Endothelial cell of umbilical vein (primary cell): ENCODE results near the gene POGZ. TPM values are rescaled to one million over a fixed set of nuclear protein-coding genes. Genes with fewer than 3 reads are reported as not detected.

Experiments
- BruUV-seq: library from RNA; stranded (reverse); fragments of 400-500 nt; replicated peaks from 2 replicates; lab custom pipeline; 2021; lab: Mats Ljungman, UMichigan
- CTCF ChIA-PET: fragments of 300-600, 350-600 bp; sonication (Branson Sonifier 250); formaldehyde crosslinking; loops from one replicate; lab custom pipeline; 2021; ENCODE audit warnings: antibody characterized with exemption, inconsistent platforms; lab: Charles Lee
- POLR2A ChIA-PET: fragments of 300-600, 350-600 bp; sonication (Branson Sonifier 250); formaldehyde crosslinking; loops from one replicate; lab custom pipeline; 2021; ENCODE audit warnings: antibody characterized with exemption, inconsistent platforms; lab: Charles Lee
- DNase-seq: peaks from one replicate; pipeline ENCODE4 v3.0.0-alpha.2; 2011; ENCODE audit warnings: low read depth, low spot score
- FAIRE-seq: peaks from 2 replicates; lab custom pipeline; 2011; peaks lifted over from hg19 to GRCh38; lab: Jason Lieb, UNC
- H2AFZ ChIP-seq: 2 replicates; pipeline ENCODE4 v1.6.0; 2012; ENCODE audit warnings: low read depth, low read length, control low read depth, inconsistent platforms
- H3K27ac ChIP-seq: 2 replicates; pipeline ENCODE4 v1.5.1; 2011; ENCODE audit warnings: low read depth, mild to moderate bottlenecking, control low read depth, low read length, moderate library complexity; ENCODE audit not compliant: insufficient read depth
- H3K27me3 ChIP-seq, 2 experiments: 2 replicates each; pipeline versions ENCODE4 v1.6.0 to v1.6.1; 2011; ENCODE audit warnings: low read length in 2 of 2, mixed read lengths in 1 of 2; ENCODE audit not compliant: control insufficient read depth in 2 of 2, insufficient read depth in 2 of 2
- H3K36me3 ChIP-seq, 2 experiments: 2 replicates in 1 of 2; 3 replicates in 1 of 2; pipeline ENCODE4 v1.5.1; 2011; ENCODE audit warnings: low read length in 2 of 2, mild to moderate bottlenecking in 1 of 2, moderate library complexity in 1 of 2; ENCODE audit not compliant: control insufficient read depth in 2 of 2, insufficient read depth in 2 of 2; ENCODE audit errors: extremely low read depth in 1 of 2
- H3K4me1 ChIP-seq: 3 replicates; pipeline ENCODE4 v1.5.1; 2011; ENCODE audit warnings: mild to moderate bottlenecking, low read length; ENCODE audit not compliant: control insufficient read depth, insufficient read depth; ENCODE audit errors: extremely low read depth
- H3K4me2 ChIP-seq: 2 replicates; pipeline ENCODE4 v1.6.1; 2011; ENCODE audit warnings: low read length, control low read depth, mixed read lengths; ENCODE audit not compliant: insufficient read depth
- H3K4me3 ChIP-seq, 3 experiments: fragments of 200-600 bp in 1 of 3; sonication (generic), shearing (Covaris generic) in 1 of 3; replicated peaks in 1 of 3; 2 replicates each; pipeline ENCODE4 v1.5.1; 2011 to 2016; ENCODE audit warnings: control low read depth in 3 of 3, low read length in 3 of 3, mild to moderate bottlenecking in 2 of 3, inconsistent platforms in 1 of 3, low read depth in 1 of 3, moderate library complexity in 1 of 3; ENCODE audit not compliant: insufficient read depth in 1 of 3
- H3K79me2 ChIP-seq: 2 replicates; pipeline ENCODE4 v1.6.0; 2012; ENCODE audit warnings: low read length, inconsistent platforms; ENCODE audit not compliant: control insufficient read depth, insufficient read depth
- H3K9ac ChIP-seq: replicated peaks from 2 replicates; pipeline ENCODE3; 2011; ENCODE audit warnings: low read length, control low read depth; ENCODE audit not compliant: insufficient read depth; ENCODE audit errors: extremely low read depth
- H3K9me1 ChIP-seq: replicated peaks from 3 replicates; pipeline ENCODE4 v1.6.0; 2011; ENCODE audit warnings: mild to moderate bottlenecking, low read length; ENCODE audit not compliant: control insufficient read depth, insufficient read depth; ENCODE audit errors: extremely low read depth
- H3K9me3 ChIP-seq: replicated peaks from 2 replicates; pipeline ENCODE4 v1.5.1; 2012; ENCODE audit warnings: low read length, inconsistent platforms; ENCODE audit not compliant: control insufficient read depth, insufficient read depth
- H4K20me1 ChIP-seq: replicated peaks from 2 replicates; pipeline ENCODE3; 2011; ENCODE audit warnings: mild to moderate bottlenecking, low read length; ENCODE audit not compliant: control insufficient read depth, insufficient read depth; ENCODE audit errors: extremely low read depth
- CTCF ChIP-seq, 2 donors: IDR thresholded peaks; 1 replicate in 1 of 2; 2 replicates in 1 of 2; pipeline ENCODE4 v1.5.1; 2011; ENCODE audit warnings: low read length in 2 of 2, mild to moderate bottlenecking in 2 of 2, moderate library complexity in 2 of 2, control low read depth in 1 of 2, inconsistent platforms in 1 of 2, low read depth in 1 of 2; ENCODE audit not compliant: insufficient read depth in 1 of 2; ENCODE audit errors: extremely low read depth in 1 of 2
- EZH2 ChIP-seq: IDR thresholded peaks from 2 replicates; pipeline ENCODE4 v1.6.1; 2012; ENCODE audit warnings: borderline replicate concordance, low read depth, mild to moderate bottlenecking, moderate library complexity, low read length, inconsistent platforms; ENCODE audit not compliant: severe bottlenecking
- FOS ChIP-seq: IDR thresholded peaks from 2 replicates; pipeline ENCODE4 v1.6.1; 2011; ENCODE audit warnings: mild to moderate bottlenecking, low read length, moderate library complexity, borderline replicate concordance; ENCODE audit not compliant: insufficient read depth
- GATA2 ChIP-seq: IDR thresholded peaks from 2 replicates; pipeline ENCODE4 v1.7.0; 2011; ENCODE audit warnings: low read depth, mild to moderate bottlenecking, moderate library complexity, mixed read lengths, low read length; ENCODE audit not compliant: insufficient read length, insufficient read depth
- JUN ChIP-seq: IDR thresholded peaks from 2 replicates; pipeline ENCODE4 v1.6.1; 2011; ENCODE audit warnings: borderline replicate concordance, low read depth; ENCODE audit not compliant: insufficient read length, insufficient read depth
- MAX ChIP-seq: IDR thresholded peaks from 2 replicates; pipeline ENCODE4 v1.6.1; 2011; ENCODE audit not compliant: insufficient read depth, insufficient read length
- MYC ChIP-seq: IDR thresholded peaks from one replicate; pipeline ENCODE4 v1.6.1; 2011; ENCODE audit warnings: mild to moderate bottlenecking, low read depth, low read length
- POLR2A ChIP-seq: IDR thresholded peaks from 2 replicates; pipeline ENCODE4 v1.6.1; 2012; ENCODE audit warnings: low read depth, mild to moderate bottlenecking, control low read depth, low read length
- POLR2AphosphoS5 ChIP-seq: IDR thresholded peaks from 2 replicates; pipeline ENCODE4 v1.6.1; 2012; ENCODE audit warnings: low read depth, mild to moderate bottlenecking, control low read depth, low read length, moderate library complexity; ENCODE audit not compliant: insufficient read depth
- dilution Hi-C: fragments of 300-500 bp; cut with MboI; formaldehyde crosslinking; loops from one replicate; pipeline ENCODE4 v1.15.0; 2019; ENCODE audit warnings: low sequenced_read_pairs; ENCODE audit not compliant: extremely low pct_ligation_motif_present
- intact Hi-C: fragments of 100-400 bp; cut with micrococcal nuclease; formaldehyde crosslinking; loops from one replicate; pipeline ENCODE4 v1.10.0; 2022
- polyA plus RNA-seq, 4 experiments: library from polyadenylated mRNA; depleted of rRNA in 3 of 4; stranded (reverse) in 3 of 4; unstranded in 1 of 4; fragments of >200 nt; gene quantifications; 2 replicates each; pipeline versions ENCODE4 v1.2.1 to v1.2.3, GENCODE V29; 2011 to 2012; ENCODE audit warnings: missing spikeins in 1 of 4
- total RNA-seq: library from RNA; stranded (reverse); gene quantifications from 2 replicates; pipeline ENCODE4 v1.2.3, GENCODE V29; 2021

Gene POGZ
- total and polyA plus RNA-seq, 2 donors (not counting 3 experiments of a cell fraction or from before 2014, with no cell fraction given), result 50.7 to 96.7 TPM

- Histone ChIP-seq H3K4me3 (no peak overlapping the region), H3K9ac (no peak overlapping the region), H3K4me2 (no peak overlapping the region), H3K36me3 (peaks cover 30 to 42% of the 10 kb centered on the region in 2 experiments), H3K27me3 (no peaks in the 10 kb centered on the region), H3K27ac (no peak overlapping the region), H3K4me1 (peaks cover 6% of the 10 kb centered on the region), H3K9me3 (no peaks in the 10 kb centered on the region), H4K20me1 (no peaks in the 10 kb centered on the region), H3K79me2 (peaks cover 20% of the 10 kb centered on the region), H3K9me1 (no peaks in the 10 kb centered on the region), H2AFZ (no peak overlapping the region)
- CTCF ChIA-PET, result interaction anchor here (0.9 to 1.9 kb wide), 3 partner anchors 10 to 102 kb away, joined by 3 to 7 read pairs (median 4); no protein-coding TSS in a partner anchor
- dilution Hi-C loops (no loop called here), intact Hi-C loops (no loop called here)
- no peak for DNase-seq
- FAIRE-seq, result no peak
- TF ChIP-seq MYC (no peak), POLR2A (peak; percentile 50)
- no TSS peak for BruUV-seq
- POLR2A ChIA-PET, result no interaction called here
These were observed 56.5 kb downstream of the POGZ start for GRCh38 chr1:151402764-151403163.

- Histone ChIP-seq H2AFZ (no peak overlapping the region), H3K4me2 (no peak overlapping the region), H3K4me1 (peaks cover 6% of the 10 kb centered on the region), H4K20me1 (no peaks in the 10 kb centered on the region), H3K27me3 (no peaks in the 10 kb centered on the region), H3K36me3 (peaks cover 24 to 39% of the 10 kb centered on the region in 2 experiments), H3K9me1 (no peaks in the 10 kb centered on the region), H3K9ac (no peak overlapping the region), H3K9me3 (no peaks in the 10 kb centered on the region), H3K4me3 (no peak overlapping the region), H3K79me2 (peaks cover 20% of the 10 kb centered on the region), H3K27ac (no peak overlapping the region)
- CTCF ChIA-PET, result interaction anchor here (1.2 to 1.5 kb wide), 3 partner anchors 61 to 101 kb away, joined by 3 to 7 read pairs (median 4); no protein-coding TSS in a partner anchor
- intact Hi-C loops (no loop called here), dilution Hi-C loops (no loop called here)
- DNase-seq (no peak), FAIRE-seq (no peak)
- BruUV-seq, result no TSS peak
- no peak for TF ChIP-seq MYC
- TF ChIP-seq POLR2AphosphoS5, result no peak
- TF ChIP-seq GATA2, result no peak
- no peak for TF ChIP-seq CTCF (IDR thresholded peaks at IDR 0.05; ENCODE audit: extremely low read depth in 1 of 2, insufficient read depth in 1 of 2, low read depth in 1 of 2, low read length in 2 of 2)
- TF ChIP-seq MAX, result no peak
- no peak for TF ChIP-seq FOS
- TF ChIP-seq POLR2A, result no peak
- no peak for TF ChIP-seq EZH2
- no peak for TF ChIP-seq JUN
- POLR2A ChIA-PET, result no interaction called here
These were observed 57.4 kb downstream of the POGZ start for GRCh38 chr1:151401860-151402259.
